ENCODE data around the gene IQCE. TPM values are rescaled to one million over a fixed set of nuclear protein-coding genes. Genes with fewer than 3 reads are reported as not detected.
A peak's percentile ranks its signal among the peaks of the same experiment; 100 is the strongest.

IQCE gene
- total and polyA plus RNA-seq, 2 experiments from 2014 or later: 11.8 to 13.3 TPM

- Histone ChIP-seq H3K36me3 (replicated peaks; ENCODE audit: insufficient read depth, low read depth) (no peaks in the 10 kb centered on the region), H2AFZ (no peak overlapping the region), H3K79me2 (peaks cover 97% of the 10 kb centered on the region), H3K27ac (peak overlapping the region; percentile 85), H3K4me1 (ENCODE audit: insufficient read depth) (peaks cover 82% of the 10 kb centered on the region), H4K20me1 (ENCODE audit: insufficient read depth, poor library complexity, severe bottlenecking) (peaks cover 85% of the 10 kb centered on the region), H3K9me3 (ENCODE audit: low read depth) (no peaks in the 10 kb centered on the region), H3K27me3 (no peaks in the 10 kb centered on the region), H3K9me2 (replicated peaks; ENCODE audit: insufficient read depth) (no peaks in the 10 kb centered on the region), H3K4me3 (no peak overlapping the region), H3K4me2 (peak overlapping the region; percentile 96)
- 84% methylated on average over 23 of the region's 23 CpGs for WGBS (ENCODE audit: low lambda C conversion rate, missing lambda C conversion rate)
- DNase-seq (ENCODE audit: low spot score): no peak
- TF ChIP-seq EZH2phosphoT487 (IDR thresholded peaks at IDR 0.05; ENCODE audit: low read depth, severe bottlenecking, unreplicated experiment) (no peak), CTCF (IDR thresholded peaks at IDR 0.05; ENCODE audit: poor library complexity) (no peak), EZH2 (IDR thresholded peaks at IDR 0.05; ENCODE audit: borderline replicate concordance) (no peak)
Measured at GRCh38 chr7:2637505-2638223, 78.9 kb downstream of the IQCE start.

GRCh38 chr7:2638224-2638991 is 79.6 kb downstream of the IQCE start:
- H3K4me3 ChIP-seq: no peak overlapping the region
- peaks cover 97% of the 10 kb centered on the region for H3K79me2 ChIP-seq
- H3K27ac ChIP-seq: peak overlapping the region; percentile 85
- no peaks in the 10 kb centered on the region for H3K9me2 ChIP-seq (replicated peaks; ENCODE audit: insufficient read depth)
- 64% methylated on average over 18 of the region's 34 CpGs for WGBS (ENCODE audit: low lambda C conversion rate, missing lambda C conversion rate)
- peaks cover 91% of the 10 kb centered on the region for H4K20me1 ChIP-seq (ENCODE audit: insufficient read depth, poor library complexity, severe bottlenecking)
- H3K4me2 ChIP-seq: peak overlapping the region; percentile 63
- no peaks in the 10 kb centered on the region for H3K36me3 ChIP-seq (replicated peaks; ENCODE audit: insufficient read depth, low read depth)
- H2AFZ ChIP-seq: no peak overlapping the region
- no peak for TF ChIP-seq EZH2phosphoT487 (IDR thresholded peaks at IDR 0.05; ENCODE audit: low read depth, severe bottlenecking, unreplicated experiment)
- no peak for TF ChIP-seq EZH2 (IDR thresholded peaks at IDR 0.05; ENCODE audit: borderline replicate concordance)
- TF ChIP-seq CTCF (IDR thresholded peaks at IDR 0.05; ENCODE audit: poor library complexity): no peak
- no peaks in the 10 kb centered on the region for H3K9me3 ChIP-seq (ENCODE audit: low read depth)
- no peak for DNase-seq (ENCODE audit: low spot score)
- H3K4me1 ChIP-seq (ENCODE audit: insufficient read depth): peaks cover 81% of the 10 kb centered on the region
- no peaks in the 10 kb centered on the region for H3K27me3 ChIP-seq

GRCh38 chr7:2639181-2639681 is 80.5 kb downstream of the IQCE start:
- Histone ChIP-seq H3K4me2 (no peak overlapping the region), H3K4me1 (ENCODE audit: insufficient read depth) (peaks cover 73% of the 10 kb centered on the region)
- 91% methylated on average over 24 of the region's 24 CpGs for WGBS (ENCODE audit: low lambda C conversion rate, missing lambda C conversion rate)

More at GRCh38 chr7:2639181-2639681, 80.5 kb downstream of the IQCE start:
- no peak for TF ChIP-seq EZH2phosphoT487 (IDR thresholded peaks at IDR 0.05; ENCODE audit: low read depth, severe bottlenecking, unreplicated experiment)
- TF ChIP-seq EZH2 (IDR thresholded peaks at IDR 0.05; ENCODE audit: borderline replicate concordance): no peak
- no peak for TF ChIP-seq CTCF (IDR thresholded peaks at IDR 0.05; ENCODE audit: poor library complexity)
- DNase-seq (ENCODE audit: low spot score): no peak
- H3K9me2 ChIP-seq (replicated peaks; ENCODE audit: insufficient read depth): no peaks in the 10 kb centered on the region
- no peak overlapping the region for H3K4me3 ChIP-seq
- H2AFZ ChIP-seq: no peak overlapping the region
- no peaks in the 10 kb centered on the region for H3K36me3 ChIP-seq (replicated peaks; ENCODE audit: insufficient read depth, low read depth)
- no peaks in the 10 kb centered on the region for H3K9me3 ChIP-seq (ENCODE audit: low read depth)
- H4K20me1 ChIP-seq (ENCODE audit: insufficient read depth, poor library complexity, severe bottlenecking): peaks cover 91% of the 10 kb centered on the region
- H3K27ac ChIP-seq: peak overlapping the region; percentile 85
- H3K79me2 ChIP-seq: peaks cover 97% of the 10 kb centered on the region
- no peaks in the 10 kb centered on the region for H3K27me3 ChIP-seq
